NCI-H345 (cell line): ENCODE measurements around the gene RIN1.
"Not testable (repeated sequence)": the region's sequence is repeated elsewhere in the genome, so short reads cannot be mapped to it uniquely, and the experiment has no call there.

Experiments
- DNase-seq: peaks from one replicate; lab custom pipeline; 2025; lab: John Stamatoyannopoulos, UW

The RIN1 gene

DNA sequence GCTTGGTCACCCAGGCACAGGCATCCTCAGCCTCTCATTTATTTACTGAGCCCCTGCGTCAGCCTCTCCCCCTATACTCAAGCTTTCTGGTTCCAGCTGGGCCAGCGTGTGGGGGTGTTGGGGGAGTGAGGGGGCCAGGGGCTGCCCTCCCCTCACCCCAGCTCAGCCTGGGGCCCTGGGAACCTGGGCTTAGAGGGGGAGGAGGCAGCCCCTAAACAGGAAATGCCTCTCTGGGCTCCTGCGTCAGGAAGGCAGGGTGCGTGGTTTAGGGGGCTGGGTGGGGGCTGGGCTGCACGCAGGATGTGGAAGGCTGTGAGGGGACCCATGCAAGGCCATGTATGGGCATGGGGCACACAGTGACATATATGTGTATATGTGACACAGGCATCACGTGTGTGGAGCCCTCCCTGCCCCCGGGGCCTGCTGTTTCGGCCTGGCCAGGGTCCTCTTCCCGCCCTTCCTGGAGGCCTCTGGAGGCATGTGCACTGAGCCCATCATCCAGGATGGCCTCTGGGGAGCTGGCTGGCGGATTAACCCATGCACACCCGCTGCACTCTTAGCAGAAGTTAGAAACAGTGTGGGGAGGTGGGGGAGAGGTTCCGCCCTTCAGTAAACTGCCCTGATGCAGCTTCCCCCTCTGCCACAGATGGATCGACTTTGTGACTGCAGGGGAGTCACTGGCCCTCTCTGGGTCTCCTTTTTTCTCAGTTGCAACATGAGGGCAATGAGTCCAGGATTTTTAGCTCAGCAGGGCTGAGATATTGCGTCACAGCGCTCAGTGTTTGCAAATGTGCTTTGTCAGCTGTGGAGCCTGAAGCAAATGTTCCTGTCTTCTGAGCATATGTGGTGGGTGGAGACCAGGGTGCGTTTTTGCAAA is 18.3 kb downstream of the RIN1 start:
- DNase-seq: no peak

DNA sequence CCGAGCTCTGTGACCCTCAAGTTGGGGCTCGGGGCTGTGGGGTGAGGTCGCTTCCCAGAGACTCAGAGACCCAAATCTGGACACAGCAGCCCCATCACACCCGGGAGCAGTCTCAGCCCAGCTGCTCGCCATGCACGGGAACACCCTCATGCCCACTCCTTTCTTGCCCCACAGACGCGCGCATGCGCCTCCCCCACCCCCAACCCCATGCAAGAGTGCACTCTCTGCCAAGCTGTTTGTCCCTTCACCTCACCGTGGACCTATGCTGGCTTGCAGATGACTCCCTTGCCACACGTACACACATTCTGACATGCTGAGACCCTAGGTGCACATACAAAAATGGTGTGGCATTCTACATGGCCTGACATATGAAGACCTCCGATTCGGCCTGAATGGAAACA is 18.9 kb downstream of the RIN1 start:
- no peak for DNase-seq

DNA sequence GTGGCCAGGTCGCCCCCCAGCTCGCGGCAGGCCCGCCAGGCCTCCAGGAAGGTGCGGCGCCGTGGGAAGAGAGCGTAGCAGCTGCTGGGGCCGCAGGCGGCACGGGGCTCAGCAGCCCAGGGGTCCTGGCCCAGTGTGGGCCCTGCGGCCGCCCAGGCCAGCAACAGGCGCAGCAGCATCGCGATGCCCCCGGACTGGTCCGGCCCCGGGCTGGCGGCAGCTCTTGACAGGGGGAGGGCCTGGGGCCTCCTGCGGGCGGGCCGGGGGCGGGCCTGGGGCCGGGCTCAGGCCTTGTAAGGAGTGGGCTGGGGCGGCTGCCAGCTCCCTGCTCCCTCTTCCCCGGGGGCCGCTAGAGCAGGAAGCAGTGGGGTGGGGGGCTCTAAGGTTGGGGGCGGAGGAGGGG is 19.4 kb downstream of the RIN1 start, which contains the start of gene CD248:
Gene CD248, minus strand, starts transcription at position 196 of the 403 bp plus-strand sequence. Its CDS starts 17 bp downstream, at position 179.
- no peak for DNase-seq

DNA sequence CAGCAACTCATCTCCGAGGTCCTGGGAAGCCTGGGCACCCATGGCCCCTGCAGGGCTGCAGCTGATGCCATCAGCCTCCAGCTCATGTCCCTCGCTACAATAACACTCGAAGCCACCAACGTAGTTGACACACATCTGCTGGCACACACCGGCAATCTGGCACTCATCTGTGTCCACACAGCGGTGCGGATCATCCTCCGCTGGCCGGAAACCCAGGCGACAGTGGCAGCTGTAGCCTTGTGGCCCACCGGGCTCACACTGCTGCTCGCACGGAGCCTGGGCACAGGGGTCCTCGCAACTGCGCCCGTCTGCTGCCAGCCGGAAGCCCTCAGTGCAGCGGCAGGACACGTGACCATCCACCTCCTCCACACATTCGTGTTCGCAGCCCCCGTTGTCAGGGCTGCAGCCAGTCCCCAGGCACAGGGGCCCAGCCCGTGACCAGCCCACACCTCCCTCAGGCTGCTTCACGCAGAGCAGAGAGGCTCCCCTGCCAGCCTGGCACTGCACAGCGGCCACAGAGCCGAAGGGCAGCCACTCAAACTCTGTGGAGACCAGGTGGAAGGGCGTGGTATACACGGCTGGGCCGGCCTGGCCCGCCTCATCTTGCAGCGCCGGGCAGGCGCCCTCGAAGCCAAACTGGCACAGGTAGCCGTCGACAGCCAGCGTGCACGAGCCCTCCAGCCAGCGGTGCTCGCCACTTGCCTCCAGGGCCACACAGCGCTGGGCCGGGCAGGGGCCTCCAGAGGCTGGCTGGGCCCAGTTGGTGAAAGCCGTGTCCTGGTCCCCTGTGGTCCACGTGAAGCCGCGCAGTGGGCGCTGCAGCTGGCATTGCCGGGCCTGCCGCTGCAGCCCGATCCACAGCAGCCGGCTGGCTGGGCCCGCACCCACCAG is 20.1 kb downstream of the RIN1 start:
- DNase-seq: no peak

DNA sequence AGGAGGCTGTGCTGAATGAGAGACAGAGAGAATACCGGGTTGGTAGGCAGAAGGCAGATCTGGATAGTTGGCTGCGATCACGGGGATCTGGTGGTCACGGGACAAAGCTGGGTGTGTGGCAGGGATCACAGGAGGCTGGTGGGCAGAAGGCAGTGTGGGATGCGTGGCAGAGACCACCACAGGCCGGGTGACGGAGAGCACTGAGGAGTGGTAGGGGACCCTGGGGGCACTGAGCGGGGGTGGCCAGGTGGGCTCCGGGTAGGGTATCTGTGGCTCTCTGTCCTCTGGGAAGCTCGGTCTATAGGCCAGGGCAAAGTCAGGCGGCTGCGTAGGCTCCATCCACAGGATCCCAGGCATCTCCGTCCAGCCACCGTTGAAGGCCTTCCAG is 20.7 kb downstream of the RIN1 start:
- DNase-seq: no peak

DNA sequence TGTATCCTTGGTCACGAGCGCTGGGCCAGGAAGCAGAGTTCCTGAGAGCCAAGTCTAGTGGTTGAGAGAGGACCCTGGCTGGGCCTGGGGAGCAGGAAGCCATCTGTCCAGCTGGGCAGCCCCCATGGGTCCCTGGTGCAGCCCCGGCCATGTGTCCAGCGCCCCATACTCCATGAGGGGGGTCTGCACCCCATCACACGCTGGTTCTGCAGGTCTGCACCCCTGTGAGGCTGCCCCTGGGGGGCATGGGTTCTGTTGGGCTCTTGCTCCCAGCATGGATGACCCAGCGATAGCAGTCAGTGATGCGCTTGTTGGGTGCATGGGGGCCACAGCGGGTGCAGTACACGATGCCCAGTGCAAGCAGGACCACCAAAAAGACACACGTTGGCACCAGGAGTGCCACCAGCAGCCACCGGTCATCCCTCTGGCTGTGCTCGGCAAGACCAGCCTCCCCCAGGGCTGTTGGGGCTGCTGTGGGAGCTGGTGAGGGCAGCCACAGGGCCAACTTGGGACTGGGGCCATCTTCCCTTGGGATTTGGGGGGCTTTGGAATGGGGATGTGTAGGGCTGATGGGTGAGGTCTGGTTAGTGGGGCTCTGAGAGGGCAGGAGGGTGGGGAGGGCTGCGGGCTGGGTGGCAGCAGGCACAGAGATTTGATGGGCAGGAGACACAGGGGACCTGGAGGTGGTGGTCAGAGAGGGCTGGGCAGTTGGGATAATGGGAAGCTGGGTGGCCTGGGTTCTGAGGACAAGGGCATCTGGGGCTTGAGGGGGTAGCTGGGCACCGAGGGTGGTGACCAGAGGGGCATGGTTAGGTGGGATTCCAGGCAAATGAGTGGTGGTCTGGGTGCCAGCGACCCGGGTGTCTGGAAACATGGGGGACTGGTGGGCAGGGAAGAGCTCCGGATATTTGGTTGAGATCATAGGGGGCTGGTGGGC is 21.4 kb downstream of the RIN1 start:
- no peak for DNase-seq

DNA sequence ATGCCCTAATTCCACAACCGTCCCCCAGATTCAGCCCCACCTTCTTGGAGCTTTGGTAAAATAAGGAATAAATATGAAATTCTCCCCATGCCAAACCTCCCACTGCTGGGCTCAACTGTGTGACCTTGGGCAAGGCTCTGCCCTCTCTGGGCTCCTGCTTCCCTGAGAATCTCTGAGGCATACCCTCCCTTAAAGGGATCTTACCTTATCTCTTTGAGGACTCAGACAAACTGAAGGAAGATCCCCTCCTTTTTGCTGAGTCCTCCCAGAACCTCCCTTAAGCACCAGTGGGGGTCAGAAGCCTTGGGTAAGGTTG is 22.1 kb downstream of the RIN1 start:
- no peak for DNase-seq

DNA sequence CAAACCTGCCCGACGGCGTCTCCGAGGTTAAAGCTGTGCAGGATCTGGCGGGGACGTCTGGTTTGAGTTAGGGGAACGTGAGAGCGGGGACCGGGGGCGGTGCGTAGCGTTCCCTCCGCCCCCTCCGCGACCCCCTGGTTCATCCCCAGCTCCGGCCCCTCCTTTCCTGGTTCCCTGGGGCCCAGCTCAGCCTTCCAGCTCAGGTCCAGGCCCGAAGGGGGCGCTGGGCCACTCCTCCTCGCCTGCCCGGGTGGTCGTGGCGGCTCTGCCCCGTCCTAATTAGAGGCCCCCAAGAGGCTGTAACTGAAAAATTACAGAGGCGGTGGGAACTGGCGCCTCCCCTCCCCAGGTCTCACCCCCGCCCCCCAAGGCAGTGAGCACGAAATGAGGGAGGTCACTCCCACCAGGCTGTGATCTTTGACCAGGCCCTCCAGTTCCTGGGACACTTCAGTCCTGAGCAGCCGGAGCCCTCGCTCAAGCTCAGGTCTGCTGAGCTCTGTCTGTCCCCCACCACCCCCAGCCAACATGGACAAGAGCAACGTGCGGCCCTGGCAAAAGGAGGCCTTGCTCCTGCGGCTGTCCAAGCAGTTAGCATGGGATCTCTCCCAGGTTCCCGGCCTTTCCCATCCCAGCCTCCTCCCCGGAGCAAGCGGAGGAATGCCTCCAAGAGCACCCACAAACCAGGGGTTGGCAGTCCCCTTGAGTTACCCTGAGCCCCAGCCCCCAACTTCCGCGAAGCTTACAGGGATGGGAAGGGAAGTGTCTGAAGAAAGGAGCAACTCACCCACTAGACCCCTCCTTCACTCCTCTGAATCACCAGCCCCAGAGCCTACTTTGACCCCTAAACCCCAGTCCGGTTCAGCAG is 22.7 kb downstream of the RIN1 start:
- DNase-seq: no peak

DNA sequence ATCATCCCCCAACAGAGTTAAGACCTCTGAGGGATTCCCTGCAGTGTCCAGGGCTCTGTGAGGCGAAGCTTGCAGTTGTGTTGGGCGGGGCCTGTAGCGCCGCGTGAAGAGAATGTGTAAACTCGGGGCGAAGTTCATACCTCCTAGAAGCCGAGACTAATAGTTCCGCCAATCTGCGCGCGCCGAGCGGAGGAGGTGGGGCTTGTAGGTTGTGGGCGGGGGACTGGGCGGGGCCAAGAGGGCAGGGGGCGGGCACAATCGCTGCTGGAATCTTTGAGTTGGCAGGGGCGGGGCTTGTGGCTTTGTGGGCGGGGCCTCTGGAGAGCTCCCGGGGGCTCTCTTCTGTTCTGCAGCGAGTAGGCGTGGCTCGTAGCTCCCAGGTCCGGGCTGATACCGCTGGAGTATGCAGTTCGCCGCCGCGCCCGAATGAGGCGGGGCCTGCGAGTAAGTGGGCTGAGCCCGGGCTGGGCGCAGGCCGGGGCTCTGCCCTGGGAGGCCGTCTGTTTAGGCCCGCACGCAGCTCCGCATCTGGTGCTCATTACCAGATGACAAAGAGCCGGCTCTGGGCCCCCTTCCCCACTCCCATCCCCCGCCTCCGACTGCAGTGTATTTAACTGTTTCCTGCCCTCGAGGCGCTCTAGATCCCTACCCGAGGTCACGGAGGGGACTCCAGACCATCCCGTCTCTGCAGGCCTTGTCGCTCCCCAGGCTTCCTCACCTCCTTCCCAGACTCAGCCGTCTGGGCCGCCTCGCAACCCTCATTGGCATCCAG is 23.5 kb downstream of the RIN1 start:
- DNase-seq: peak; percentile 97

DNA sequence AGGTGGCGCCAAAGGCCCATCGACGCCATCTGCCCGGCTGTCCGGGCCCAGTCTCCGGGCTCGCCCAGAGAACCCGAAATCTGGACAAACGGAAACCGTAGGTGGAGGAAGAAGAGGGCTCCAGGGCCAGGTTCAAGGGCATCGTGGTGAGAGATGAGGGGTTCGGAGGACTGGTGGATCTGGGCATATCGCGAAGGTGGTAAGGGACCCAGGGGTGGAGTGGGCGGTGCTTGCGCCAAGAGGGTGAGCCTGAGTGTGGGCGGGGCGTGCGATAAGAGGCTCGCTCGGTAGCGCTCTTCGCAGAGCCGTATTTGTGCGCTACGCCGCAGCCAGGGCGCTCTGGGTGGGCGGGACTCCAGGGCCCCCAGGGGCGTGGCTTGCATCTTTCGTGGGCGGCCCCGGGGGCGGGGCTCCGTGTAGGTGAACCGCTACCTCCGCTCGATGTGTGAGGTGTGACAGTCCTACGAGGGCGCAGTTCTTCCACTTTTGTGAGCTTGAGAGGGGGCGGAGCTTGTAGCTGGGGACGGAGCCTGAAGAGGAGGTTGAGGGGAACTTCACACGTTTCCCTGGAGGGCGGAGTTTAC is 24.2 kb downstream of the RIN1 start:
- DNase-seq: peak; percentile 97

DNA sequence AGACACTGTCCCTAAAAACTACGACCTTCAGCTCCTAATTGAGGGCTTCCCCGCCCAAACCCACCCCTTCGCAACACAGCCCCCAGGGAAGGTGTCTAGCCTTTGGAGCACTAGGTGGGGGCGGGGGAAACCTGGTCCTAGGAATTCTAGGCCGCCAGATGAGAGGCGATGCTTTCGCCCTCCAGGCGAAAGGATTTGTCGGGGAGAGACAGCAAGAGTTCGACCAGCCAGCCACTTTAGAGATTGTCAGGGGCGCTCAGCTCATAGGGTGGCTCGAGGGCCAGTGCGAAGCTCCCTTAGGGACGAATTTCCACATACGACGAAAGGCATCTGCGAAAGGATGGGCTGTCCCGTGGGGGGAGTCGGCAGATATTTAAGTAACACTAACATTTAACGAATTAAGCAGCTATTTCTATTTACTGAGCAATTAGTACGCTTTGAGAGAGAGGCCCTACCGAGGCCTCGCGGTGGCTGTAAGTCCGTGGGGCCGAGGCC is 24.7 kb downstream of the RIN1 start:
- no peak for DNase-seq

DNA sequence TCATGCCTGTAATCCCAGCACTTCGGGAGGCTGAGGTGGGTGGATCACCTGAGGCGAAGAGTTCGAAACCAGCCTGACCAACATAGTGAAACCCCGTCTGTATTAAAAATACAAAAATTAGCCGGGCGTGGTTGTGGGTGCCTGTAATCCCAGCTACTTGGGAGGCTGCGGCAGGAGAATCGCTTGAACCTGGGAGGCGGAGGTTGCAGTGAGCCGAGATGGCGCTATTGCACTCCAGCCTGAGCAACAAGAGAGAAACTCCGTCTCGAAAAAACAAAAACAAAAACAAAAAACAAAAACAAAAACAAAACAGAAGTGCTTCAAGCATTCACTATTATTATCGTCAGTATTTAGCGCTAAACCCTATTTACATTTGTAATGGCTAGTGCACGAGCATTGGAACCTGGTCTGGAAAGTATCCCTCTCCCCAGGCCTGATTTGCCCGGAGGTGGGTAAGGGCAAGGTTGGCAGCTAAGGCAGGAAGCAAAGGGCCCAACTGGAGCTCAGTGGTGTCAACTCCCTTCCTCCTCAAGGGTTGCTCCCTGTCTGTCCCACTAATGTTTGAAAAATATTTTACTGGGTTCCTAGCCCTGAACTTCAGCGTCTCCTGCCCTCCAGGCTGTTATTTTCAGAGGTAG is 25.3 kb downstream of the RIN1 start:
- not testable (repeated sequence) for DNase-seq

DNA sequence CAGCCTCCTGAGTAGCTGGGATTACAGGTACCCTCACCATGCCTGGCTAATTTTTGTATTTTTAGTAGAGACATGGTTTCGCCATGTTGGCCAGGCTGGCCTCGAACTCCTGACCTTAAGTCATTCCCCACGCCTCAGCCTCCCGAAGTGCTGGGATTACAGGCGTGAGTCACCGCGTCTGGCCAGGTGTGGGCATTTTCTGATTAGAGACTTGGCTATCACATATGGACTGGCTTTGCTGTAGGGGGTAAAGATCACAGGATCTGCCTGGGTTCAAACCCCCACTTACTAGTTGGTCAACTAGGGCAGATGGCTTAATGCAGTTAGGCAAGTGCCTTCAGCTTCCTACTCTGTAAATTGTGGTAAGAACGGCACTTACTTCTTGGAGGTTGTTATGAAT is 25.9 kb downstream of the RIN1 start:
- DNase-seq: no peak

DNA sequence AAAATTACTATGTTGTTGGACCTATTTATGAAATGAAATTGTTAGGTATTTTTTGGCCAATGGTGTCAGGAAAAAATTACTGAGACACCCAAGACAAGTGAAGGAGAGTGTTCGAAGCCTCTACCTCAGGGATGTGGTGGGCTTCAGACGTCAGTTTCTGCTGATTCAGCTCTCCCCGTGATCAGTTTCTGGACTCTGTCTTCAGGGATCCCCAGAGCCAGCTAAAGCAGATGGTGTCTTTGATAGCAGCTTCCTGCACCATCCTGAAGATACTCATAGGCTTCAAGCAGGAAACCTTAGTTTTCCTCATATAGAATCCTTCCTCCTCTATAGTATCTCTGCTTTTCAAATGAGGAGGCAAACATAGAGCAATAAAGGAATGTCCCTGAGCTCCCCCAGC is 26.8 kb downstream of the RIN1 start:
- DNase-seq: no peak

DNA sequence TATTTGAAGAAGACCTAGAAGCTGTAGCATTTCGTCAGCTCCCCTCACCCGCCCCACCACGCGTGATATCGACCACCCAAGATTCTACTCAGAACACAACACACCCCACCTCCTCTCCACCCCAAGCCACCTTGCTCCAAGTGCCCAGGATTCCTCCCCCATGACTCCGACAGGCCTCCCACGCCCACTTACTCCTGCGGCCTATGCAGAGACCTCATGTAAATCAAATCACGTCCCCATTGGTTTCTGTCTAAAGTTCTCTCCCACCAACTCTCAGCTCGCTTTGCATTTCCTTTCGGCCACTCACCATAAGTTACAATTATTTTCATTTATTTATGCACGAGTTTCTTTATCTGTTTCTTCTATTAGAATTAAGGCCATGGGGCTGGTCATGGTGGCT is 33.6 kb downstream of the RIN1 start:
- DNase-seq: no peak

DNA sequence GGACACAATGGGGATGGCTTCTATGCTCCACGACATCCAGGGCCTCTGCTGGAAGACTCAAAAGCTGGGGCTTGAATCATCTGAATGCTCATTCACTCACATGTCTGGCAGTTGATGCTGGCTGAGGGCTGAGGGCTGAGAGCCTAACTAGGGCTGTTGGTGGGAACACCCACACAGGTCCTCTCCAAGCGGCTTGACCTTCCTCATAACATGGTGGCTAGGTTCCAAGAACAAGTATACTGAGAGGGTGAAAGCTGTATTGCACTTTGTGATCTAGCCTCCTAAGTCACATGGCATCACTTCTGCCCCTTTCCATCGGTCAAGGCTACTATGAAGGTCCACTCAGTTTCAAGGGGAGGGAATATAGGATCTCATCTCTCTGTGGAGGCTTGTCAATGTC is 37.0 kb downstream of the RIN1 start:
- DNase-seq: no peak

DNA sequence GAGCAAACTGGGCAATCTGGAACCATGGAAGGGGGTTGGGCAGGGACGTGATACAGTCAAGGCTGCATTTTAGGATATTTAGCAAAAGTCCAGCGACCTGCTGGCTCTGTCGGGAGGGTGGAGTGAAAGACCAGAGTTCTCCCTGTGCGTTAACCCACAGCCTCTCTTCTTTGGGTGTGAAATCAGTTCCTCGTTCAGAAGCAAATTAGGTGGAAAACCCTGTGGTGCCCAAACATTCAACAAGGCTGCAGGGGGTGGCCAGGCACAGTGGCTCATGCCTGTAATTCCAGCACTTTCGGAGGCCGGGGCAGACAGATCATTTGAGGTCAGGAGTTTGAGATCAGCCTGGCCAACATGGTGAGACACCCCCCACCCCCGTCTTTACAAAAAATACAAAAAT is 38.6 kb downstream of the RIN1 start:
- no peak for DNase-seq

DNA sequence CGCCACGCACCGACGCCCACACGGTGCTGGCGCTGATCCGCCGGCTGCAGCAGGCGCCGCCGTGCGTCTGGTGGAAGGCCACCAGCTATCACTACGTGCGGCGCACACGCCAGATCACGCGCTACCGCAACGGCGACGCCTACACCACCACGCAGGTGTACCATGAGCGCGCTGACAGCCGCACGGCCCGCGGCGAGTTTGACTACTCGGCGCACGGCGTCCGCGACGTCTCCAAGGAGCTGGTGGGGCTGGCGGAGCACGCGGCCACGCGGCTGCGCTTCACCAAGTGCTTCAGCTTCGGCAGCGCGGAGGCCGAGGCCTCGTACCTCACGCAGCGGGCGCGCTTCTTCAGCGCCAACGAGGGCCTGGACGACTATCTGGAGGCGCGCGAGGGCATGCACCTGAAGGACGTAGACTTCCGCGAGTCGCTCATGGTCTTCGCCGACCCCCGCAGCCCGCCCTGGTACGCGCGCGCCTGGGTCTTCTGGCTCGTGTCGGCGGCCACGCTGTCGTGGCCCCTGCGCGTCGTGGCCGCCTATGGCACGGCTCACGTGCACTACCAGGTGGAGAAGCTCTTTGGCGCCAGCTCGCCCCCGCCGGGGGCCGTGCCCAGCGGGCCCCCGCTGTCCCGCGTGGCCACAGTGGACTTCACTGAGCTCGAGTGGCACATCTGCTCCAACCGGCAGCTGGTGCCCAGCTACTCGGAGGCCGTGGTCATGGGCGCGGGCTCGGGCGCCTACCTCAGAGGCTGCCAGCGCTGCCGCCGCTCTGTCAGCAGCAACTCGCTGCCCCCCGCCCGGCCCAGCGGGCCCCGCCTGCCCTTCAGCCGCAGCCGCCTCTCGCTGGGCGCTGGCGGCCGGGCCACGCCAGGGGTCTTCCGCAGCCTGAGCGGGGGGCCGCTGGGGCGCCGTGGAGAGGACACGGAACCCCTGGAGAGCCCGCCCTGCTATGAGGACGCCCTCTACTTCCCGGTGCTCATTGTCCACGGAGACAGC is 41.3 kb downstream of the RIN1 start:
- DNase-seq: no peak
